HepG2 (cell line): ENCODE results near the gene MAN2C1. TPM values are rescaled to one million over a fixed set of nuclear protein-coding genes. Genes with fewer than 3 reads are reported as not detected.
A peak's percentile ranks its signal among the peaks of the same experiment; 100 is the strongest.

Source experiments
- ARNT ChIP-seq: fragments of 450-650 bp; IDR thresholded peaks from 2 replicates; pipeline ENCODE4 v1.6.1; 2017
- ASH2L ChIP-seq: fragments of 300-600, 200-600 bp; sonication (generic); IDR thresholded peaks from 2 replicates; pipeline ENCODE4 v1.7.0; 2017; ENCODE audit warnings: low read depth, mild to moderate bottlenecking, moderate library complexity, mixed read lengths, low read length; ENCODE audit not compliant: insufficient read length
- FOXA3 ChIP-seq: IDR thresholded peaks from 2 replicates; pipeline ENCODE4 v1.6.1; 2016; ENCODE audit warnings: missing genetic modification reagents, missing compliant biosample characterization
- ISL2 ChIP-seq: sonication (generic); formaldehyde crosslinking; IDR thresholded peaks from 2 replicates; pipeline ENCODE4 v1.5.0; 2020; ENCODE audit warnings: missing genetic modification reagents
- NCOA2 ChIP-seq: sonication (generic); formaldehyde crosslinking; IDR thresholded peaks from 2 replicates; pipeline ENCODE4 v1.8.0; 2022; ENCODE audit warnings: inconsistent platforms
- NFIC ChIP-seq: IDR thresholded peaks from 2 replicates; pipeline ENCODE4 v1.6.1; 2012; ENCODE audit warnings: mild to moderate bottlenecking, low read length, inconsistent platforms
- SMC3 ChIP-seq: IDR thresholded peaks from 2 replicates; pipeline ENCODE4 v1.6.1; 2011; ENCODE audit warnings: low read length, improper control_type of control experiment
- ZNF12 ChIP-seq: sonication (generic); formaldehyde crosslinking; IDR thresholded peaks from 2 replicates; pipeline ENCODE4 v1.5.0; 2020; ENCODE audit warnings: missing genetic modification reagents
- ZNF124 ChIP-seq: sonication (generic); formaldehyde crosslinking; IDR thresholded peaks from 2 replicates; pipeline ENCODE4 v1.4.0; 2020; ENCODE audit warnings: missing genetic modification reagents
- ZNF317 ChIP-seq: sonication (generic); formaldehyde crosslinking; IDR thresholded peaks from 2 replicates; pipeline ENCODE4 v1.5.0; 2020; ENCODE audit warnings: mild to moderate bottlenecking, missing genetic modification reagents
- ZSCAN31 ChIP-seq: sonication (generic); formaldehyde crosslinking; IDR thresholded peaks from 2 replicates; pipeline ENCODE4 v1.5.0; 2020; ENCODE audit warnings: low read depth, mild to moderate bottlenecking, missing genetic modification reagents
- polyA plus RNA-seq, 8 experiments: library from polyadenylated mRNA; depleted of rRNA in 3 of 8; stranded (reverse) in 7 of 8; unstranded in 1 of 8; fragments of >200 nt; fragmentation: Illumina TruSeq in 4 of 8; extraction: Trizol in 4 of 8; gene quantifications; 2 replicates each; pipeline versions ENCODE4 v1.2.1 to v1.2.3, GENCODE V29; 2011 to 2016; ENCODE audit warnings: low read depth in 4 of 8, missing spikeins in 1 of 8, mixed read lengths in 1 of 8; ENCODE audit not compliant: insufficient read depth in 1 of 8
- total RNA-seq, 5 experiments: library from RNA; depleted of rRNA; stranded (reverse); fragments of >200 nt; fragmentation: Illumina TruSeq; extraction: Trizol; gene quantifications; 2 replicates each; pipeline ENCODE4 v1.2.3, GENCODE V29; 2016; ENCODE audit warnings: low read depth in 1 of 5
- TF ChIP-seq, protein P1 (sequence below): sonication (generic); formaldehyde crosslinking; IDR thresholded peaks from 2 replicates; pipeline ENCODE4 v1.4.0; 2020; ENCODE audit warnings: missing genetic modification reagents
- TF ChIP-seq, protein P2 (sequence below): sonication (generic); formaldehyde crosslinking; IDR thresholded peaks from 2 replicates; pipeline ENCODE4 v1.8.1; 2023; ENCODE audit warnings: mild to moderate bottlenecking, missing genetic modification reagents
- TF ChIP-seq, protein P3 (sequence below): sonication (generic); formaldehyde crosslinking; IDR thresholded peaks from 2 replicates; pipeline ENCODE4 v1.4.0; 2020; ENCODE audit warnings: low read depth, mild to moderate bottlenecking, missing genetic modification reagents
- TF ChIP-seq, protein P4 (sequence below): sonication (generic); formaldehyde crosslinking; conservative IDR thresholded peaks from 2 replicates; pipeline ENCODE4 v1.8.1; 2023; ENCODE audit warnings: missing genetic modification reagents
- TF ChIP-seq, protein P5 (sequence below): sonication (generic); formaldehyde crosslinking; IDR thresholded peaks from 2 replicates; pipeline ENCODE4 v1.9.0; 2021; ENCODE audit warnings: missing genetic modification reagents, mild to moderate bottlenecking, borderline replicate concordance
- TF ChIP-seq, protein P6 (sequence below): IDR thresholded peaks from 2 replicates; pipeline ENCODE4 v1.6.1; 2016; ENCODE audit warnings: mild to moderate bottlenecking
- TF ChIP-seq, protein P7 (sequence below): sonication (generic); formaldehyde crosslinking; IDR thresholded peaks from 2 replicates; pipeline ENCODE4 v1.8.1; 2023; ENCODE audit warnings: mild to moderate bottlenecking, moderate library complexity, missing genetic modification reagents
- TF ChIP-seq, protein P8 (sequence below): IDR thresholded peaks from 2 replicates; pipeline ENCODE4 v1.6.1; 2012; ENCODE audit warnings: inconsistent platforms

Gene MAN2C1
- total and polyA plus RNA-seq, 2 of the 13 experiments (the other 11 are each of a cell fraction or from before 2014, with no cell fraction given): 62.6 to 71.0 TPM

DNA sequence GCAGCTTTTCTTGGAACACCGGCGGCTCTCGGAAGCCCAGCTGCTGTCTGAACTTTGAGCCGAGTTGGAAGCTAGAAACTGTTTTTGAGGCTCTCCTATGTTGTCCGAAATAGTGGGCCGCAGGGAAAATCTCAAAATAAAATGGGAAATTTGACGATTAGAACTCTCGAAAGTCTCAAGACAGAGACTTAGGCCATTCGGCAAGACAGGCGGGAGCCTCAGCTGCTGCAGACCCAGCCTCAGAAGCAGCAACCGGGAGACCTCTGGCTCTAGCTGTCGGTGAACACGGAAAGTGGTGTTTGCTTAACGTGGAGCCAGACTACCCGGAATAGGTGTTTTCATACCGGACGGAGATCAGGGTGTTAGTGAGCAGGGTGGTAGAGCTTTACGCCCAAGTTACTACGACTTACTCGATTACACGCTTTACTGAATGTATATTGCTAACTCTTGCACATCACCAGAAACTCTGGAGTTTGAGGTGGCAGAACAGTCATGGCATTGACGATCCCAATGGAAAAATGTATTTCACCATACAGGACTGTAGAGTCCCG lies 357 bp upstream of the MAN2C1 start (continued):
- TF ChIP-seq, protein P1, sequence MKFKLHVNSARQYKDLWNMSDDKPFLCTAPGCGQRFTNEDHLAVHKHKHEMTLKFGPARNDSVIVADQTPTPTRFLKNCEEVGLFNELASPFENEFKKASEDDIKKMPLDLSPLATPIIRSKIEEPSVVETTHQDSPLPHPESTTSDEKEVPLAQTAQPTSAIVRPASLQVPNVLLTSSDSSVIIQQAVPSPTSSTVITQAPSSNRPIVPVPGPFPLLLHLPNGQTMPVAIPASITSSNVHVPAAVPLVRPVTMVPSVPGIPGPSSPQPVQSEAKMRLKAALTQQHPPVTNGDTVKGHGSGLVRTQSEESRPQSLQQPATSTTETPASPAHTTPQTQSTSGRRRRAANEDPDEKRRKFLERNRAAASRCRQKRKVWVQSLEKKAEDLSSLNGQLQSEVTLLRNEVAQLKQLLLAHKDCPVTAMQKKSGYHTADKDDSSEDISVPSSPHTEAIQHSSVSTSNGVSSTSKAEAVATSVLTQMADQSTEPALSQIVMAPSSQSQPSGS (CRISPR knock-in tag): no peak
- no peak for TF ChIP-seq ISL2 (CRISPR knock-in tag)
- TF ChIP-seq, protein P2, sequence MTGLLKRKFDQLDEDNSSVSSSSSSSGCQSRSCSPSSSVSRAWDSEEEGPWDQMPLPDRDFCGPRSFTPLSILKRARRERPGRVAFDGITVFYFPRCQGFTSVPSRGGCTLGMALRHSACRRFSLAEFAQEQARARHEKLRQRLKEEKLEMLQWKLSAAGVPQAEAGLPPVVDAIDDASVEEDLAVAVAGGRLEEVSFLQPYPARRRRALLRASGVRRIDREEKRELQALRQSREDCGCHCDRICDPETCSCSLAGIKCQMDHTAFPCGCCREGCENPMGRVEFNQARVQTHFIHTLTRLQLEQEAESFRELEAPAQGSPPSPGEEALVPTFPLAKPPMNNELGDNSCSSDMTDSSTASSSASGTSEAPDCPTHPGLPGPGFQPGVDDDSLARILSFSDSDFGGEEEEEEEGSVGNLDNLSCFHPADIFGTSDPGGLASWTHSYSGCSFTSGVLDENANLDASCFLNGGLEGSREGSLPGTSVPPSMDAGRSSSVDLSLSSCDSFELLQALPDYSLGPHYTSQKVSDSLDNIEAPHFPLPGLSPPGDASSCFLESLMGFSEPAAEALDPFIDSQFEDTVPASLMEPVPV (CRISPR knock-in tag): no peak; the same call in 1 of the 2 replicates
- TF ChIP-seq ARNT: no peak
- TF ChIP-seq, protein P3, sequence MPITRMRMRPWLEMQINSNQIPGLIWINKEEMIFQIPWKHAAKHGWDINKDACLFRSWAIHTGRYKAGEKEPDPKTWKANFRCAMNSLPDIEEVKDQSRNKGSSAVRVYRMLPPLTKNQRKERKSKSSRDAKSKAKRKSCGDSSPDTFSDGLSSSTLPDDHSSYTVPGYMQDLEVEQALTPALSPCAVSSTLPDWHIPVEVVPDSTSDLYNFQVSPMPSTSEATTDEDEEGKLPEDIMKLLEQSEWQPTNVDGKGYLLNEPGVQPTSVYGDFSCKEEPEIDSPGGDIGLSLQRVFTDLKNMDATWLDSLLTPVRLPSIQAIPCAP (CRISPR knock-in tag): no peak
- no peak; the same call in 1 of the 2 replicates for TF ChIP-seq ZNF317 (CRISPR knock-in tag)
- TF ChIP-seq NFIC: no peak
- TF ChIP-seq, protein P4, sequence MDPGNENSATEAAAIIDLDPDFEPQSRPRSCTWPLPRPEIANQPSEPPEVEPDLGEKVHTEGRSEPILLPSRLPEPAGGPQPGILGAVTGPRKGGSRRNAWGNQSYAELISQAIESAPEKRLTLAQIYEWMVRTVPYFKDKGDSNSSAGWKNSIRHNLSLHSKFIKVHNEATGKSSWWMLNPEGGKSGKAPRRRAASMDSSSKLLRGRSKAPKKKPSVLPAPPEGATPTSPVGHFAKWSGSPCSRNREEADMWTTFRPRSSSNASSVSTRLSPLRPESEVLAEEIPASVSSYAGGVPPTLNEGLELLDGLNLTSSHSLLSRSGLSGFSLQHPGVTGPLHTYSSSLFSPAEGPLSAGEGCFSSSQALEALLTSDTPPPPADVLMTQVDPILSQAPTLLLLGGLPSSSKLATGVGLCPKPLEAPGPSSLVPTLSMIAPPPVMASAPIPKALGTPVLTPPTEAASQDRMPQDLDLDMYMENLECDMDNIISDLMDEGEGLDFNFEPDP: no peak
- peak; percentile 39; the same call in 1 of the 2 replicates for TF ChIP-seq ZNF124 (CRISPR knock-in tag)
- TF ChIP-seq, protein P5, sequence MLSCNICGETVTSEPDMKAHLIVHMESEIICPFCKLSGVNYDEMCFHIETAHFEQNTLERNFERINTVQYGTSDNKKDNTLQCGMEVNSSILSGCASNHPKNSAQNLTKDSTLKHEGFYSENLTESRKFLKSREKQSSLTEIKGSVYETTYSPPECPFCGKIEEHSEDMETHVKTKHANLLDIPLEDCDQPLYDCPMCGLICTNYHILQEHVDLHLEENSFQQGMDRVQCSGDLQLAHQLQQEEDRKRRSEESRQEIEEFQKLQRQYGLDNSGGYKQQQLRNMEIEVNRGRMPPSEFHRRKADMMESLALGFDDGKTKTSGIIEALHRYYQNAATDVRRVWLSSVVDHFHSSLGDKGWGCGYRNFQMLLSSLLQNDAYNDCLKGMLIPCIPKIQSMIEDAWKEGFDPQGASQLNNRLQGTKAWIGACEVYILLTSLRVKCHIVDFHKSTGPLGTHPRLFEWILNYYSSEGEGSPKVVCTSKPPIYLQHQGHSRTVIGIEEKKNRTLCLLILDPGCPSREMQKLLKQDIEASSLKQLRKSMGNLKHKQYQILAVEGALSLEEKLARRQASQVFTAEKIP (CRISPR knock-in tag): no peak
- peak; percentile 92 for TF ChIP-seq ASH2L
- TF ChIP-seq ZSCAN31 (CRISPR knock-in tag): no peak
- TF ChIP-seq, protein P6, sequence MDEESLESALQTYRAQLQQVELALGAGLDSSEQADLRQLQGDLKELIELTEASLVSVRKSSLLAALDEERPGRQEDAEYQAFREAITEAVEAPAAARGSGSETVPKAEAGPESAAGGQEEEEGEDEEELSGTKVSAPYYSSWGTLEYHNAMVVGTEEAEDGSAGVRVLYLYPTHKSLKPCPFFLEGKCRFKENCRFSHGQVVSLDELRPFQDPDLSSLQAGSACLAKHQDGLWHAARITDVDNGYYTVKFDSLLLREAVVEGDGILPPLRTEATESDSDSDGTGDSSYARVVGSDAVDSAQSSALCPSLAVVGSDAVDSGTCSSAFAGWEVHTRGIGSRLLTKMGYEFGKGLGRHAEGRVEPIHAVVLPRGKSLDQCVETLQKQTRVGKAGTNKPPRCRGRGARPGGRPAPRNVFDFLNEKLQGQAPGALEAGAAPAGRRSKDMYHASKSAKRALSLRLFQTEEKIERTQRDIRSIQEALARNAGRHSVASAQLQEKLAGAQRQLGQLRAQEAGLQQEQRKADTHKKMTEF (CRISPR knock-in tag): 0 out of 2 replicates have a peak, but pooled peaks have one; percentile 4
- TF ChIP-seq, protein P7, sequence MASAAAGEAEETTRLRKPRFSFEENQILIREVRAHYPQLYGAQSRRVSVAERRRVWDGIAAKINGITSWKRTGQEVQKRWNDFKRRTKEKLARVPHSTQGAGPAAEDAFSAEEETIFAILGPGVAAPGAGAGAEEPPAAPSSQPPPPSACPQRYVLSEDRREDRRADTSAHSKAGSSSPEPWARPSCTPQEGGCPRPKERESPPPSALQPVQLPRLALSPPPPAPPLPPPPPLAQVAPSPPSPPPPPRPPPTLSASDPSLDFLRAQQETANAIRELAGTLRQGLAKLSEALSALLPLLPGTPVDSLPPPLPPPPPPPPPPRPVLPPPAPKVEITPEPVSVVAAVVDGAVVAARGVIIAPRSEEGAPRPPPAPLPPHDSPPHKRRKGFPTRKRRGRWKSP (CRISPR knock-in tag): no peak
- no peak for TF ChIP-seq NCOA2 (CRISPR knock-in tag)
- TF ChIP-seq FOXA3: peak; percentile 63
- TF ChIP-seq SMC3: no peak
- no peak for TF ChIP-seq ZNF12 (CRISPR knock-in tag)
- TF ChIP-seq, protein P8, sequence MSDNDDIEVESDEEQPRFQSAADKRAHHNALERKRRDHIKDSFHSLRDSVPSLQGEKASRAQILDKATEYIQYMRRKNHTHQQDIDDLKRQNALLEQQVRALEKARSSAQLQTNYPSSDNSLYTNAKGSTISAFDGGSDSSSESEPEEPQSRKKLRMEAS: peak; percentile 91
